Activated CD4-positive, alpha-beta T cell treated with anti-CD3 and anti-CD28 coated beads, Interleukin-10, Interleukin-2, amounts not matched to agents 100 ng/mL and 50 ng/mL, durations not matched to agents 16 hours and 8 hours (primary cell): ENCODE measurements around the gene CCDC201.
"Not testable (repeated sequence)": the region's sequence is repeated elsewhere in the genome, so short reads cannot be mapped to it uniquely, and the experiment has no call there.

Source experiments
- DNase-seq: peaks from one replicate; pipeline ENCODE4 v3.0.0-alpha.2; 2020

CCDC201 gene

DNA sequence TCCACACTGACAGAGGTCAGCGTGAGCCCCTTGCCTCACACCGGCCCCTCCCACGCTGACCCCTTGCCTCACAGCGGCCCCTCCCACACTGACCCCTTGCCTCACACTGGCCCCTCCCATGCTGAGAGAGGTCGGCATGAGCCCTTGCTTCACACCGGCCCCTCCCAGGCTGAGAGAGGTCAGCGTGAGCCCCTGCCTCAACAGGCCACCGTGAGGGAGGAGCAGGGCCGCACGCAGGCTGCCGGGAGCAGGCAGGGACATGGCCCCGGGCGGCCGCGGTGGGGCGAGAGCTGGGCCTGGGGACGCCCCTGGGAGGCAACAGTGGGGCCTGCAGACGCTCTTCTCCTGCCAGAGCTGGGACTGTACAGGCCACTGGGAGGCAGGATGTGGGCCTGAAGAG is 59.1 kb downstream of the CCDC201 start:
- DNase-seq: not testable (repeated sequence)

DNA sequence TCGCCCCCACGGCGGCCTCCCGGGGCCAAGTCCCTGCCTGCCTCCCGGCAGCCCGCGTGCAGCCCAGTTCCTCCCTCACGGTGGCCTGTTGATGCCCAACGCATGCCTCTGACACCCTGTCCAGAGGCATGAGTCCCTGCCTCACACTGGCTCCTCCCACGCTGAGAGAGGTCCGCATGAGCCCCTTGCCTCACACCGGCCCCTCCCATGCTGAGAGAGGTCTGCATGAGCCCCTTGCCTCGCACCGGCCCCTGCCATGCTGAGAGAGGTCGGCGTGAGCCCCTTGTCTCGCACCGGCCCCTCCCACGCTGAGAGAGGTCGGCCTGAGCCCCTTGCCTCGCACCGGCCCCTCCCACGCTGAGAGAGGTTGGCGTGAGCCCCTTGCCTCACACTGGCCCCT is 59.9 kb downstream of the CCDC201 start:
- no peak for DNase-seq

DNA sequence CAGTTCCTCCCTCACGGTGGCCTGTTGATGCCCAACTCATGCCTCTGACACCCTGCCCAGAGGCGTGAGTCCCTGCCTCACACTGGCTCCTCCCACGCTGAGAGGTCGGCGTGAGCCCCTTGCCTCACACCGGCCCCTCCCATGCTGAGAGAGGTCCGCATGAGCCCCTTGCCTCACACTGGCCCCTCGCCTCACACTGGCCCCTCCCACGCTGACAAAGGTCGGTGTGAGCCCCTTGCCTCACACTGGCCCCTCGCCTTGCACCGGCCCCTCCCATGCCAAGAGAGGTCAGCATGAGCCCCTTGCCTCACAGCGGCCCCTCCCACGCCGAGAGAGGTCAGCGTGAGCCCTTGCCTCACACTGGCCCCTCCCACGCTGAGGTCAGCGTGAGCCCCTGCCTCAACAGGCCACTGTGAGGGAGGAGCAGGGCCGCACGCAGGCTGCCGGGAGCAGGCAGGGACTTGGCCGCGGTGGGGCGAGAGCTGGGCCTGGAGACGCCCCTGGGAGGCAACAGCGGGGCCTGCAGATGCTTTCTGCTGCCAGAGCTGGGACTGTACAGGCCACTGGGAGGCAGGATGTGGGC is 61.1 kb downstream of the CCDC201 start:
- DNase-seq: not testable (repeated sequence)

DNA sequence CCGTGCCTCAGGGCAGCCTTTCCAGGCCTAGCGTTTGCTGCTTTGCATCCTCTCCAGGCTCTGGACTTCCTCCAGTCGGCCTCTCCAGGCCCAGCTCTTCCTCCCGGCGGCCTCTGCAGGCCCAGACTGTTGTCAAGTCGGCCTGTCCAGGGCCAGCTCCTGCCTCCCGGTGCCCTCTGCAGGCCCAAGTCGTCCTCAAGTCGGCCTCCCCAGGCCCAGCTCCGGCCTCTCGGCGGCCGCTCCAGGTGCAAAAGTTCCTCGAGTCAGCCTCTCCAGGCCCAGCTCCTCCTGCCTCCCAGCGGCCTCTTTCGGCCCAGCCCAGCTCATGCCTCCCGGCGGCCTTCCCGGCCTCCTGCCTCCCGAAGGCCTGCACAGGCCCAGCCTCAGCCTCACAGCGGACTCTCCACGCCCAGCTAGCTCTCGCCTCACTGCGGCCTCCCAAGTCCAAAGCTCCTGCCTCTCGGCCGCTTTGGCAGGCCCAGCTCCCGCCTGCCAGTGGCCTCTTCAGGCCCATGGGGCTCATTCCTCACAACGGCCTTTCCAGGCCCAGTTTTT is 62.4 kb downstream of the CCDC201 start:
- not testable (repeated sequence) for DNase-seq
